ENCODE results near the gene TIGD4.

The TIGD4 gene

DNA sequence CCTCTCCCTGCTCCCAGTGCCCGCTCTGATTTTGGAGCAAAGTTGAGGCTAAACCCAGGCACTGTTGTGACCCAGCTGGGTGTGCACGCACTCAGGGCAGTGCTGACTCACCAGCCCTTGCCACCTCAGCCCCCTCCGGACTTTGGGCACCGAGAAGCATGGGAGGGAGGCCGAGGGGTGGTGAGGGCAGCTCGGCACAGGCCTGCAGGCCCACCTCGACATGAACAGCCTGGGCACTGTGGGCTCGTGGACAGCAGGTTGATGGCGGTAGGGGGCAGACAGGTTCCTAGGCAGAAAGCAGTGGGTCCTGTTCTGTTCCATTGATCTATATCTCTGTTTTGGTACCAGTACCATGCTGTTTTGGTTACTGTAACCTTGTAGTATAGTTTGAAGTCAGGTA lies 30.9 kb downstream of the TIGD4 start:
- Histone ChIP-seq H3K4me3 (ENCODE audit: low read depth, low read length) (no peak overlapping the region), H3K4me1 (ENCODE audit: control insufficient read depth, insufficient read depth, low read length) (no peaks in the 10 kb centered on the region), H3K27ac (ENCODE audit: low read depth, low read length) (no peak overlapping the region), H3K9ac (ENCODE audit: low read length) (no peak overlapping the region), H3K36me3 (ENCODE audit: control insufficient read depth, insufficient read depth, low read length) (no peaks in the 10 kb centered on the region), H3K9me3 (ENCODE audit: control insufficient read depth, insufficient read depth, low read depth, low read length) (peaks cover 14% of the 10 kb centered on the region; the same call in 1 of the 2 replicates), H3K27me3 (ENCODE audit: control insufficient read depth, insufficient read depth, low read length) (no peaks in the 10 kb centered on the region)

DNA sequence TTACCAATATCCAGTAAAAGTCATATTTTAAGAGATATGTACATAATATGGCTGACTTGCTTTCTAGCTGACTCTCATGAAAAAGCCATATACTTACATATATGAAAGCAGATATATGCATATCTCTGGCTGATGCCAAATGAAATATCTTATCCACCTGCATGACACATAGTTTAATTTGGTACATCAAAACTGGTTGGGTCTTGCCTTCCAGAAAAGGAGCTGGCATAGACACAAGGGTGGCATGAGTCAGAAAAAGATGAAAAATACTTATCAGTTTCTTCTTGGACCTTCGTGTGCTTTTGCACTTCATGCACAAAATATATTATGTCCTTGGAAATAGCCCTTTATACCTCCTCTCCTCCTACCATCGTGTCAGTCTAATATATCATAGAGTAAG lies 32.1 kb downstream of the TIGD4 start:
- Histone ChIP-seq H3K9me3 (ENCODE audit: control insufficient read depth, insufficient read depth, low read depth, low read length) (peaks cover 13% of the 10 kb centered on the region; the same call in 1 of the 2 replicates), H3K36me3 (ENCODE audit: control insufficient read depth, insufficient read depth, low read length) (no peaks in the 10 kb centered on the region), H3K9ac (ENCODE audit: low read length) (no peak overlapping the region), H3K27ac (ENCODE audit: low read depth, low read length) (no peak overlapping the region), H3K4me3 (ENCODE audit: low read depth, low read length) (no peak overlapping the region), H3K4me1 (ENCODE audit: control insufficient read depth, insufficient read depth, low read length) (no peaks in the 10 kb centered on the region), H3K27me3 (ENCODE audit: control insufficient read depth, insufficient read depth, low read length) (no peaks in the 10 kb centered on the region)

DNA sequence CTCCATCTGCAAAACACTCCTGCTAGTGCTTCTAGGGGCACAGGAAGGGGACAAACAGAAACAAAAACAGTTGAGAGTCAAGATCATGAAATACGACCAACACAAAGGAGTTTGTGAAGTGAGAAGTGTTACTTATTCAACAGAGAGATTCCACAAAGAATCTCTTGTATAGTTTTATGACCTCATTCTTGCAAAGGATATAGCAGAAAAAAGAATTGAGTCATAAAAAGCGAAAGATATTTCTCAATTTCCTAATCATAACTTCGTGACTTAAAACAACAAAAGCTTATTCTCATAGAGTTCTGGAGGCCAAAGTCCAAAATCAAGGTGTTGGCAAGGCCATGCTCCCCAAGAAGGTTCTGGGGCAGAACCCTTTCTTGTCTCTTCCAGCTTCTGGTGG lies 40.7 kb downstream of the TIGD4 start:
- H3K27me3 ChIP-seq (ENCODE audit: control insufficient read depth, insufficient read depth, low read length): no peaks in the 10 kb centered on the region
- H3K27ac ChIP-seq (ENCODE audit: low read depth, low read length): no peak overlapping the region
- no peak overlapping the region for H3K4me3 ChIP-seq (ENCODE audit: low read depth, low read length)
- no peaks in the 10 kb centered on the region for H3K9me3 ChIP-seq (ENCODE audit: control insufficient read depth, insufficient read depth, low read depth, low read length)
- H3K4me1 ChIP-seq (ENCODE audit: control insufficient read depth, insufficient read depth, low read length): peaks cover 27% of the 10 kb centered on the region
- H3K9ac ChIP-seq (ENCODE audit: low read length): no peak overlapping the region
- no peaks in the 10 kb centered on the region for H3K36me3 ChIP-seq (ENCODE audit: control insufficient read depth, insufficient read depth, low read length)

DNA sequence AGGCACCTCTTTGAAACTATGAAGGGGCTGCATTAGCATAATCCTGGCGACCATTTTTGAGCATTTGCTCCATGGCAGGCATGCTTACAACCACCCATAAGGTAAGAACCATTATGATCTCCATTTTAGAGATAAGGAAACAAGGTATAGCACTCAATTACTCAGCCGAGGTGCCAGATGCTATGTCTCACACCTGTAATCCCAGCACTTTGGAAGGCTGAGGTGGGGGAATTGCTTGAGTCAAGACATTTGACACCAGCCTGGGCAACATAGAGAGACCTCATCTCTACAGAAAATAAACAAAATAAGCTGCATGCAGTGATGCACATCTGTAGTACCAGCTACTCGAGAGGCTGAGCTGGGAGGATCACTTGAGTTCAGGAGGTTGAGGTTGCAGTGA lies 43.6 kb downstream of the TIGD4 start:
- H3K9me3 ChIP-seq (ENCODE audit: control insufficient read depth, insufficient read depth, low read depth, low read length): no peaks in the 10 kb centered on the region
- H3K4me3 ChIP-seq (ENCODE audit: low read depth, low read length): no peak overlapping the region
- no peaks in the 10 kb centered on the region for H3K27me3 ChIP-seq (ENCODE audit: control insufficient read depth, insufficient read depth, low read length)
- peaks cover 27% of the 10 kb centered on the region for H3K4me1 ChIP-seq (ENCODE audit: control insufficient read depth, insufficient read depth, low read length)
- H3K9ac ChIP-seq (ENCODE audit: low read length): no peak overlapping the region
- no peaks in the 10 kb centered on the region for H3K36me3 ChIP-seq (ENCODE audit: control insufficient read depth, insufficient read depth, low read length)
- H3K27ac ChIP-seq (ENCODE audit: low read depth, low read length): no peak overlapping the region

DNA sequence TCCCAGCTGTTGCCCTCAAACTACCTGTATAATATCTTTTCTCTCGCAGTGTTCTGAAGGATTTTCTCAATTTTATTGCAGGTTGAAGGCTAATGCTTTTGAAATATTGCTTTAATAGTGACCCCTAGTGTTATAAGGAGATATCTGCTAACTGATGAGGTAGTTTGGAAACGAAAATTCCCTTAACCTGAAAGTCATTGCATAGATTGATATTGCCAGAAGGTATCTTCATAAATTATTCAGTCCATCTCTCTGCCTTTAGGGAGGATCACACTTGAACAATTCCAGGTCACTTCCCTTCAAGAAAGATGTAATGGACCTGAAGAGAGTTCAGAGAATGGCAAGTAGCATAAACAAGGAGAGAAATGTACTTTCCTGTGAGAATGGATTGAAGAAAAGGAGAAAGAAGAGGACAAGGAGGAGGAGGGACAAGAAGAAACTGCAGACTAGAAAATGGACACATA lies 44.1 kb downstream of the TIGD4 start:
- Histone ChIP-seq H3K27me3 (ENCODE audit: control insufficient read depth, insufficient read depth, low read length) (no peaks in the 10 kb centered on the region), H3K36me3 (ENCODE audit: control insufficient read depth, insufficient read depth, low read length) (no peaks in the 10 kb centered on the region), H3K4me3 (ENCODE audit: low read depth, low read length) (no peak overlapping the region)

DNA sequence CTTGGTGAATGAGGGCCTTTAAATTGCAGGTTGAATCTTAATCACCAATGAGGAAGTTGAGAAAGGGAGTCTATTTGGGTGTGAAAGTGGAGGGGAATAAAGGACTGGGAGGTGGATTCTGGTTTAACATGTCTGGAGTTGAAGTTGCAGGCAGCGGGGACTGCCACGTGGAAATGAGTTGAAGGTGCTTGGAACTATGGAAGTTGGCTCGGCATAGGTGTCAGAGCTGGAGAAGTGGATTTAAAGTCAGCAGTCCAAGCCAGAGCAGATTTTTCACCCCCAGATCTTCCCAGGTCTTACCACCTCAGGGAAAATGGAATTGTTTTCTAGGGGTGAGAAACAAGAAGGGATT lies 44.9 kb downstream of the TIGD4 start:
- no peaks in the 10 kb centered on the region for H3K27me3 ChIP-seq (ENCODE audit: control insufficient read depth, insufficient read depth, low read length)
- H3K27ac ChIP-seq (ENCODE audit: low read depth, low read length): no peak overlapping the region
- no peak overlapping the region for H3K4me3 ChIP-seq (ENCODE audit: low read depth, low read length)
- H3K9ac ChIP-seq (ENCODE audit: low read length): no peak overlapping the region
- H3K4me1 ChIP-seq (ENCODE audit: control insufficient read depth, insufficient read depth, low read length): peaks cover 27% of the 10 kb centered on the region
- no peaks in the 10 kb centered on the region for H3K36me3 ChIP-seq (ENCODE audit: control insufficient read depth, insufficient read depth, low read length)
- no peaks in the 10 kb centered on the region for H3K9me3 ChIP-seq (ENCODE audit: control insufficient read depth, insufficient read depth, low read depth, low read length)

More for the DNA sequence above, 44.1 kb downstream of the TIGD4 start:
- H3K27ac ChIP-seq (ENCODE audit: low read depth, low read length): no peak overlapping the region
- no peak overlapping the region for H3K9ac ChIP-seq (ENCODE audit: low read length)
- H3K4me1 ChIP-seq (ENCODE audit: control insufficient read depth, insufficient read depth, low read length): peaks cover 27% of the 10 kb centered on the region
- no peaks in the 10 kb centered on the region for H3K9me3 ChIP-seq (ENCODE audit: control insufficient read depth, insufficient read depth, low read depth, low read length)

DNA sequence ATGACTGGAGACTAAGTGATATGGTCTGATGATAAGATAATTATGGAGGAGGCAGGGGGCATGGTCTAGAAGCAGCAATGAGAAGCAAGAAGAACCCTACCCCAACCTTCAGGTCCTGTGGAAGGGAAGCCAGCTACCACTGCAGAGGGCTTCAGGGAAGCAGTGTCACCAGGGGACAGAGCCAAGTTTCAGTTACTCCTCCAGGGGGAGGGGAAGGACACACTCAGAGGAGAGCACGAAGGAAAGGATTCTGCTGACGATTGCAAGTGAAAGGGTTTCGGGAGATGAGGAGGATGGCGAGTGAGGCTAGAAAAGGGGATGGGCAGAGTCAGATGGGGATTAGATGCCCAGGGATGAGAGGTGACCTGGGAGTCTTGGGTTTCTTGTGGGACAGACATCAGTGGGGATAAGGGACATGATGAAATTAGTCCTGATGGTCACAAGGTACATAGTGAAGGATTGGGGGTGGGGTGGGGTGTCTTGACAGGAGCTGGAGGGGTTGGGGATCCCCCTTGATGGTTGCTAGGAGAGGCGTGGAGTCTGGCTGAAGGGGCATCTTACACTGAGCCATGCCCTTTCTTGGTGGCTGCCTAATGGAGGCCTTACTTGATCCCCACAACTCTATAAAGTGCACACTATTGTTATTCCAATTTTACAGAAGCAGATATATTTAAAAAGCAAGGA lies 45.4 kb downstream of the TIGD4 start:
- Histone ChIP-seq H3K27me3 (ENCODE audit: control insufficient read depth, insufficient read depth, low read length) (no peaks in the 10 kb centered on the region), H3K4me3 (ENCODE audit: low read depth, low read length) (no peak overlapping the region), H3K9me3 (ENCODE audit: control insufficient read depth, insufficient read depth, low read depth, low read length) (no peaks in the 10 kb centered on the region), H3K36me3 (ENCODE audit: control insufficient read depth, insufficient read depth, low read length) (no peaks in the 10 kb centered on the region), H3K27ac (ENCODE audit: low read depth, low read length) (no peak overlapping the region), H3K4me1 (ENCODE audit: control insufficient read depth, insufficient read depth, low read length) (peaks cover 30% of the 10 kb centered on the region), H3K9ac (ENCODE audit: low read length) (no peak overlapping the region)

DNA sequence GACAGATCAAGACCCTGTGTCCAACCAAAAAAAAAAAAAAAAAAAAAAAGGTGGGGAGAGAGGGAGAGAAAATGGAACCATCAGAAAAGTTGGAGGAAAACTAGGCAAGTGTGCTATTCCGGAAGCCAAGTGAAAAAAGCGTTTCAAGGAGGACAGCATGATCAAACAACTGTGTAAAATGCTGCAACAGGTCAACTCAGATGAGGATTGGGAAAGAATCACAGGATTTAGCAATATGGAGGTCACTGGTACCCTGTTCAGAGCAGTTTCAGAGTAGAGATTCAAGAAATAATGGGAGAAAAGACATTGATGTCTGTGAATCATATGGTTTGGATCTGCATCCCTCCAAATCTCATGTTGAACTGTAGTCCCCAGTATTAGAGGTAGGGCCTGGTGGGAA lies 47.5 kb downstream of the TIGD4 start:
- H3K36me3 ChIP-seq (ENCODE audit: control insufficient read depth, insufficient read depth, low read length): no peaks in the 10 kb centered on the region
- H3K4me3 ChIP-seq (ENCODE audit: low read depth, low read length): no peak overlapping the region
- no peaks in the 10 kb centered on the region for H3K9me3 ChIP-seq (ENCODE audit: control insufficient read depth, insufficient read depth, low read depth, low read length)
- no peak overlapping the region for H3K9ac ChIP-seq (ENCODE audit: low read length)
- no peak overlapping the region for H3K27ac ChIP-seq (ENCODE audit: low read depth, low read length)
- H3K4me1 ChIP-seq (ENCODE audit: control insufficient read depth, insufficient read depth, low read length): peaks cover 16% of the 10 kb centered on the region
- H3K27me3 ChIP-seq (ENCODE audit: control insufficient read depth, insufficient read depth, low read length): no peaks in the 10 kb centered on the region

DNA sequence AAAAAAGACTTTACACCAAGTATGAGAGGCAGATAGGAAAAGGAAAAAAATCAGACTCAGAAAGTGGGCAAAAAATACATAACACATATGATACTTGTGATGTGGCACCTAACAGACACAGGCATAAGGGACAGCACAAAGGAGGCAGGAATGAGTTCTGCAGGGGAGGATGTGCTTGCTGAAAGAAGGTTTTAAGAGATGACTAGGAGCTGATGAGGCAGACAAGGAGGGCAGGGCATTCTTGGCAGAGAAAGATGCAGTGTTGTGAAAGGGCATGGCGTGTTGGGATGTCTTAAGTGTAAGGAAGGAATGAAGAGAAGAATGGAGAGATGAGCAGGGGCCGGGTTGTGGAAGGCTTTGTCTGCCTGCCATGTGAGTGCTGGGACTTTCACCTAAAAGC lies 50.1 kb downstream of the TIGD4 start:
- Histone ChIP-seq H3K4me1 (ENCODE audit: control insufficient read depth, insufficient read depth, low read length) (peaks cover 7% of the 10 kb centered on the region; the same call in 1 of the 2 replicates), H3K9ac (ENCODE audit: low read length) (no peak overlapping the region), H3K9me3 (ENCODE audit: control insufficient read depth, insufficient read depth, low read depth, low read length) (no peaks in the 10 kb centered on the region), H3K27ac (ENCODE audit: low read depth, low read length) (no peak overlapping the region), H3K36me3 (ENCODE audit: control insufficient read depth, insufficient read depth, low read length) (no peaks in the 10 kb centered on the region), H3K27me3 (ENCODE audit: control insufficient read depth, insufficient read depth, low read length) (no peaks in the 10 kb centered on the region), H3K4me3 (ENCODE audit: low read depth, low read length) (no peak overlapping the region)

DNA sequence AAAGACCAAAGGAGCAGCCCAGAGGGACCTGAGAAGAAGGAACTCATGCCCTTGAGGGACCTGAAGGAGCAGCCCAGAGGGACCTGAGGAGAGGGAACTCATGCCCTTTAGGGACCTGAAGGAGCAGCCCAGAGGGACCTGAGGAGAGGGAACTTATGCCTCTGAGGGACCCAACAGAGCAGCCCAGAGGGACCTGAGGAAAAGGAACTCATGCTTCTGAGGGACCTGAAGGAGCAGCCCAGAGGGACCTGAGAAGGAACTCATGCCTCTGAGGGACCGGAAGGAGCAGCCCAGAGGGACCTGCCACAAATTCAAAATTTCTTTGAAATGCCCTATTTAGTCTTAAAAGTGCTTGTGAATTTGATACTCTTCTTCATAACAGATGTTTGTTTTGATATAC lies 51.2 kb downstream of the TIGD4 start:
- 0 out of 2 replicates have a peak, but pooled peaks cover 3% of the 10 kb centered on the region for H3K4me1 ChIP-seq (ENCODE audit: control insufficient read depth, insufficient read depth, low read length)
- H3K4me3 ChIP-seq (ENCODE audit: low read depth, low read length): no peak overlapping the region
- H3K36me3 ChIP-seq (ENCODE audit: control insufficient read depth, insufficient read depth, low read length): no peaks in the 10 kb centered on the region
- no peaks in the 10 kb centered on the region for H3K9me3 ChIP-seq (ENCODE audit: control insufficient read depth, insufficient read depth, low read depth, low read length)
- H3K27ac ChIP-seq (ENCODE audit: low read depth, low read length): no peak overlapping the region
- H3K9ac ChIP-seq (ENCODE audit: low read length): no peak overlapping the region
- no peaks in the 10 kb centered on the region for H3K27me3 ChIP-seq (ENCODE audit: control insufficient read depth, insufficient read depth, low read length)

DNA sequence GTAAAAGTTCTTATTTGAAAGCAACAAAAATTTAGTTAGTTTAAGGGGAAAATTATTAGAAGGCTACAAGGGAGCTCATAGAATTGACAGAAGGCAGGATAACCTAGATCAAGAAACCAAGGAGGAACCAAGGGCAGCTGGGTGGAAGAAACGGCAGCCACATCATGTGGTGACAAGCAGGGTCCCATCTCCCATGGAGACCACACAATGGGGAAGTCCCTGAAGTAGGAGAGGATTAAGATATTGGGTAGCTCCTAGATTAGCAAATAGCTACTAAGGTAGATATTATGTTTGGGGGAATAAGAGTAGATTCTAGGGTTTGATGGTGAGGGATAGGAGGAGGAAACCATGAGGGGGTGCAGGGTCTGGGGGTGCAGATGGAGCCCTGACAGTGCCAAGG lies 51.7 kb downstream of the TIGD4 start:
- no peaks in the 10 kb centered on the region for H3K36me3 ChIP-seq (ENCODE audit: control insufficient read depth, insufficient read depth, low read length)
- H3K27me3 ChIP-seq (ENCODE audit: control insufficient read depth, insufficient read depth, low read length): no peaks in the 10 kb centered on the region
- H3K4me3 ChIP-seq (ENCODE audit: low read depth, low read length): no peak overlapping the region
- H3K4me1 ChIP-seq (ENCODE audit: control insufficient read depth, insufficient read depth, low read length): 0 out of 2 replicates have a peak, but pooled peaks cover 3% of the 10 kb centered on the region
- H3K9me3 ChIP-seq (ENCODE audit: control insufficient read depth, insufficient read depth, low read depth, low read length): no peaks in the 10 kb centered on the region
- no peak overlapping the region for H3K27ac ChIP-seq (ENCODE audit: low read depth, low read length)
- no peak overlapping the region for H3K9ac ChIP-seq (ENCODE audit: low read length)
